Prostate gland (tissue), 2 donors: ENCODE data around the gene MRM3.

ENCODE experiments used
- POLR2AphosphoS5 ChIP-seq: sonication (generic); formaldehyde crosslinking; IDR thresholded peaks from one replicate; pipeline ENCODE4 v1.6.1; 2017; ENCODE audit warnings: antibody characterized with exemption
- TF ChIP-seq, protein P1 (sequence below), 4 experiments: fragments of 200-600 bp in 2 of 4; fragments of 450-650 bp in 2 of 4; sonication (generic) in 2 of 4; IDR thresholded peaks; 1 replicate in 3 of 4; 2 replicates in 1 of 4; pipeline ENCODE4 v1.5.1; 2016 to 2019; ENCODE audit warnings: antibody characterized with exemption in 4 of 4, mild to moderate bottlenecking in 2 of 4, moderate library complexity in 2 of 4

DNA sequence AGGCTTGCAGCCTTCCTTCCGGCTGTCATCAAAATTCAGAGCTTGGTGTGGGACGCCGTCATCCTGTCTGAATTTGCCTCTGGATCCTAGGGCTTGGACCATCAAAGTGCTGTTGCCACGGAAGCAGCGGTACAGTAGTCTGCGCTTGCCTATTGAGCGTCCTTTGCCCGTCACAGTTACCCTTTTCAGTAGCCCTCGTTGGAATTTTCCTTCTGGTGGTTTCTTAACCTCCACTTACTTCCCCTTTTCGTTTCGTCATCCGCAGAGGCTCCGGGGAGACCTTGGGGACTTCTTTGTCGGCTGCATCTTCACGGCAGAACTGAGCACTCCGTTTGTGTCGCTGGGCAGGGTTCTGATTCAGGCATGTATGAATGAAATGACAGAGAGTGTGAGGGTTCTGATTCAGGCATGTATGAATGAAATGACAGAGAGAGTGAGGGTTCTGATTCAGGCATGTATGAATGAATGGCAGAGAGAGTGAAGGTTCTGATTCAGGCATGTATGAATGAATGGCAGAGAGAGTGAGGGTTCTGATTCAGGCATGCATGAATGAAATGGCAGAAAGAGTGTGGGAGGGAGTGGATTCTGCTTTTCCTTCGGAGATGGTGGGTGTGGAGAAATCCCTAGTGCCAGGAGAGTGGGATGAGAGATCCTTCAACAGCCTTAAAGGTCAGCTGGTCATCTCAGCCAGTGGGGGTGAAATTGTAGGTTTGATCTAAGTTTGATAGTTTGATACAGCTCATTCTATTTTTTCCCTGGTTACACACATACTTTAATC lies 41.7 kb upstream of the MRM3 start:
- TF ChIP-seq, protein P1, sequence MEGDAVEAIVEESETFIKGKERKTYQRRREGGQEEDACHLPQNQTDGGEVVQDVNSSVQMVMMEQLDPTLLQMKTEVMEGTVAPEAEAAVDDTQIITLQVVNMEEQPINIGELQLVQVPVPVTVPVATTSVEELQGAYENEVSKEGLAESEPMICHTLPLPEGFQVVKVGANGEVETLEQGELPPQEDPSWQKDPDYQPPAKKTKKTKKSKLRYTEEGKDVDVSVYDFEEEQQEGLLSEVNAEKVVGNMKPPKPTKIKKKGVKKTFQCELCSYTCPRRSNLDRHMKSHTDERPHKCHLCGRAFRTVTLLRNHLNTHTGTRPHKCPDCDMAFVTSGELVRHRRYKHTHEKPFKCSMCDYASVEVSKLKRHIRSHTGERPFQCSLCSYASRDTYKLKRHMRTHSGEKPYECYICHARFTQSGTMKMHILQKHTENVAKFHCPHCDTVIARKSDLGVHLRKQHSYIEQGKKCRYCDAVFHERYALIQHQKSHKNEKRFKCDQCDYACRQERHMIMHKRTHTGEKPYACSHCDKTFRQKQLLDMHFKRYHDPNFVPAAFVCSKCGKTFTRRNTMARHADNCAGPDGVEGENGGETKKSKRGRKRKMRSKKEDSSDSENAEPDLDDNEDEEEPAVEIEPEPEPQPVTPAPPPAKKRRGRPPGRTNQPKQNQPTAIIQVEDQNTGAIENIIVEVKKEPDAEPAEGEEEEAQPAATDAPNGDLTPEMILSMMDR (IDR thresholded peaks at IDR 0.05): no peak
- TF ChIP-seq POLR2AphosphoS5: no peak
